ENCODE data around the gene GKAP1. TPM values are rescaled to one million over a fixed set of nuclear protein-coding genes. Genes with fewer than 3 reads are reported as not detected.
"Not testable (repeated sequence)": the region's sequence is repeated elsewhere in the genome, so short reads cannot be mapped to it uniquely, and the experiment has no call there.

GKAP1 gene
- total RNA-seq, 1 experiment from 2014 or later: 6.2 TPM

DNA sequence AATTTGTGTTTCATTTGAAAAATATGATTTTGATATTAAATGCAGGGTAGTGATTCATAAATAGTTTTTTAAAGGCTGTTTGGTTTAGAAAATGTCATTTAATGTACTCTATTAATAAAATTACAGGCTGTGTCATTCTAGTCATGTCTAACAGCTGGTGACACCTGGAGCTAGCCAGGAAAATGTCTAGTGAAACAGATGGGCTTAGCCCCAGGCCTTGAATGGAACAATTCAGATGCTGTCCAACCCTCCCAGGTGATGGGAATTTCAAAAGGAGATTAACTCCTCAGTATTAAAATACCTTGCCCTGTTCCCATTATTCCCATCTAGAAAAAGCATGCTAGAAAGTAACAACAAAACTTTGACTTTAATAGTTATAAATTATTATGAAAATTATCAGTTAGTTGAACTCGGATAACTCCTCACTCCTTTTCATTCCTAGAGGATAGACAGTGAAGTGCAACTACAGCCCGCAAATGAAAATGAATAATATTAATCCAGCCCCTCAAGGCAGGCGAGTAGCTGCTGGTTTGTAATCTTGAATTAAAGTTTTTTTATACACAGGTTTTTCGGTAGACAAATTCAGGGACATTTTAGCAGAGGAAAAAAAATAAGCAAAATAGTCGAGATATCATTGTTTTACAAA lies 13.0 kb upstream of the GKAP1 start:
- H2AFZ ChIP-seq (ENCODE audit: low read length); H2BK12ac ChIP-seq (ENCODE audit: insufficient read length, low read depth, low read length); H3K18ac ChIP-seq (ENCODE audit: insufficient read length, low read depth, low read length); H2BK120ac ChIP-seq (ENCODE audit: low read depth, low read length, poor library complexity, severe bottlenecking); H3K4me1 Mint-ChIP-seq; H3K79me2 ChIP-seq (ENCODE audit: insufficient read depth, low read length); H3K56ac ChIP-seq (ENCODE audit: insufficient read length, low read depth, low read length); H2BK15ac ChIP-seq (ENCODE audit: low read depth, low read length); H3K4me2 ChIP-seq (ENCODE audit: insufficient read depth, insufficient read length, low read length); H4K5ac ChIP-seq (ENCODE audit: insufficient read length, low read depth, low read length); H4K8ac ChIP-seq (replicated peaks; ENCODE audit: insufficient read length, low read depth, low read length); H4K91ac ChIP-seq (ENCODE audit: insufficient read length, low read depth, low read length); H3K9me3 ChIP-seq (ENCODE audit: control insufficient read depth, low read depth, low read length); H3T11ph ChIP-seq (ENCODE audit: low read length); H2AK5ac ChIP-seq (ENCODE audit: insufficient read length, low read length); H3K14ac ChIP-seq (ENCODE audit: insufficient read depth, low read length); H2BK5ac ChIP-seq (ENCODE audit: insufficient read length, low read length); H3K36me3 Mint-ChIP-seq (ENCODE audit: insufficient read depth in 1 of 3, low read depth in 3 of 3); H3K4ac ChIP-seq (ENCODE audit: low read depth, low read length); H3K4me3 Mint-ChIP-seq; H3K27me3 Mint-ChIP-seq (ENCODE audit: low read depth); H3K9ac ChIP-seq (ENCODE audit: extremely low read depth, insufficient read length, low read length); DNase-seq; H3K79me1 ChIP-seq (ENCODE audit: insufficient read depth, low read depth, low read length, poor library complexity, severe bottlenecking); H3K4me1 ChIP-seq (ENCODE audit: insufficient read depth, low read length); H2BK20ac ChIP-seq (ENCODE audit: low read depth, low read length, poor library complexity, severe bottlenecking); H3K27ac ChIP-seq (ENCODE audit: insufficient read length, low read depth, low read length); H3K23ac ChIP-seq (ENCODE audit: insufficient read length, low read depth, low read length); H3K23me2 ChIP-seq (ENCODE audit: insufficient read length, low read depth, low read length, poor library complexity, severe bottlenecking); H3K27ac Mint-ChIP-seq; H4K20me1 ChIP-seq (ENCODE audit: control insufficient read depth, insufficient read depth, insufficient read length); H3K27me3 ChIP-seq (ENCODE audit: insufficient read depth, low read length); H3K9me3 Mint-ChIP-seq: not testable (repeated sequence)
- peak; percentile 14; the same call in 1 of the 3 replicates for TF ChIP-seq CTCF (conservative IDR thresholded peaks at IDR 0.05)
- no CpG with 5 or more reads among the region's 5 CpGs for WGBS (ENCODE audit: extremely low coverage, insufficient read length, low lambda C conversion rate)

DNA sequence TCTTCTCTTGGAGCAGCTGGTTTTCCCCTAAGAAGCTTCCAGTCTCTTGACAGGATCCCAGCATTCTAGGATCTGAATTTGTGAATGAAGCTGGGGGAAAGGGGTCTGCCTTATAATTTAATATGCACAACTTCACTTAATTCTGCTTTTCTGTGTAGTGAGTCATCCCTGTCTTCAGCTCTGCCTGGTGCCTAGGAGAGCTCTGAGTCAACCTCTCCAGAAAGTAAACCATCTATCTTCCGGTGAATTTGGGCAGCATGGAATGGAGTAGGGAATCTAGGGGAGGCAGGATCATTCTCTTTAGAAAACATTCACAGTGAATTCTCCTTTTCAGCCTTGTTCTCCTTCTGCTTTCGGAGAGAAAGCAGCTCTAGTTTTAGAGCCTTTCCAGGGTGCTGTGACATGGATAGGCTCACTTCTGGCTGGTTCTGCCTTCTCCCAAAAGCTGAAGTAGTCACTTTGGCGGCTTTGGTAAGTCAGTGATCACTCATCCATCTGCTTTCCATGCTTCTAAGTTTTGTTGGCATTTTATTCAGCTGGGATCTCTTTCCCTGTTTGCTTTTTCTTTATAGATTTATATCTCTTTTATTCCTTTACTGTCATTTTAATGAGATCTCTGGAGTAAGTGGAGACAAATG lies 7.5 kb upstream of the GKAP1 start:
- not testable (repeated sequence) for H3K27me3 ChIP-seq (ENCODE audit: insufficient read depth, low read length); H3K14ac ChIP-seq (ENCODE audit: insufficient read depth, low read length); H2BK20ac ChIP-seq (ENCODE audit: low read depth, low read length, poor library complexity, severe bottlenecking); H3K4me2 ChIP-seq (ENCODE audit: insufficient read depth, insufficient read length, low read length); DNase-seq; H2BK12ac ChIP-seq (ENCODE audit: insufficient read length, low read depth, low read length); H3K36me3 Mint-ChIP-seq (ENCODE audit: insufficient read depth in 1 of 3, low read depth in 3 of 3); H4K8ac ChIP-seq (replicated peaks; ENCODE audit: insufficient read length, low read depth, low read length); H3K27ac ChIP-seq (ENCODE audit: insufficient read length, low read depth, low read length); H2BK5ac ChIP-seq (ENCODE audit: insufficient read length, low read length); H3K9me3 Mint-ChIP-seq; H3K23ac ChIP-seq (ENCODE audit: insufficient read length, low read depth, low read length); H3K4me1 ChIP-seq (ENCODE audit: insufficient read depth, low read length); H2AK5ac ChIP-seq (ENCODE audit: insufficient read length, low read length); H3K56ac ChIP-seq (ENCODE audit: insufficient read length, low read depth, low read length); H3K18ac ChIP-seq (ENCODE audit: insufficient read length, low read depth, low read length); H3K23me2 ChIP-seq (ENCODE audit: insufficient read length, low read depth, low read length, poor library complexity, severe bottlenecking); H3K9me3 ChIP-seq (ENCODE audit: control insufficient read depth, low read depth, low read length); H4K91ac ChIP-seq (ENCODE audit: insufficient read length, low read depth, low read length); H2BK15ac ChIP-seq (ENCODE audit: low read depth, low read length); H3K9ac ChIP-seq (ENCODE audit: extremely low read depth, insufficient read length, low read length); H2BK120ac ChIP-seq (ENCODE audit: low read depth, low read length, poor library complexity, severe bottlenecking); H3K4me3 Mint-ChIP-seq; H3T11ph ChIP-seq (ENCODE audit: low read length); H2AFZ ChIP-seq (ENCODE audit: low read length); H3K4ac ChIP-seq (ENCODE audit: low read depth, low read length); H3K27ac Mint-ChIP-seq; H4K20me1 ChIP-seq (ENCODE audit: control insufficient read depth, insufficient read depth, insufficient read length); H3K79me2 ChIP-seq (ENCODE audit: insufficient read depth, low read length); H3K79me1 ChIP-seq (ENCODE audit: insufficient read depth, low read depth, low read length, poor library complexity, severe bottlenecking); H3K4me1 Mint-ChIP-seq; H4K5ac ChIP-seq (ENCODE audit: insufficient read length, low read depth, low read length); H3K27me3 Mint-ChIP-seq (ENCODE audit: low read depth)
- WGBS (ENCODE audit: extremely low coverage, insufficient read length, low lambda C conversion rate): no CpG with 5 or more reads among the region's 3 CpGs

Measured in H9 (cell line).